A549 treated with ZK216348 at 1 μM for 4 hours (cell line): ENCODE results near the gene DPAGT1. TPM values are rescaled to one million over a fixed set of nuclear protein-coding genes. Genes with fewer than 3 reads are reported as not detected.

Experiments used
- total RNA-seq: library from RNA; stranded (reverse); fragments of 200-300 nt; extraction: Qiagen RNA extraction; gene quantifications from 5 replicates; pipeline ENCODE4 v1.2.3, GENCODE V29; 2022; ENCODE audit warnings: low read depth

DPAGT1 gene
- 37.5 to 45.6 TPM (median 44.9 TPM) in 5 replicates for total RNA-seq

GRCh38 chr11:119101759-119102423 is at the start of gene DPAGT1:
DPAGT1 (minus strand) TSS chr11:119101853; CDS start chr11:119101655, 198 bp downstream.

GRCh38 chr11:119149018-119149785 is 47.5 kb upstream of the DPAGT1 start, which contains the start of gene ABCG4:
ABCG4 (plus strand) TSS chr11:119149052; CDS start chr11:119149966, 914 bp downstream.

GRCh38 chr11:119121008-119121810 is 19.6 kb upstream of the DPAGT1 start, which contains the start of gene HINFP:
HINFP (plus strand) TSS chr11:119121580; CDS start chr11:119126945, 5,365 bp downstream.

GRCh38 chr11:119106564-119107537 is 5.2 kb upstream of the DPAGT1 start, which contains the start of gene C2CD2L:
C2CD2L (plus strand) TSS chr11:119107344; CDS start chr11:119107742, 398 bp downstream.

GRCh38 chr11:119084663-119085436 is 16.8 kb downstream of the DPAGT1 start, which contains the start of gene HMBS:
HMBS (plus strand) TSS chr11:119084881; CDS start chr11:119085034, 153 bp downstream.

GRCh38 chr11:119067371-119068222 is 34.1 kb downstream of the DPAGT1 start, which contains the start of gene VPS11:
VPS11 (plus strand) TSS chr11:119067818; CDS start chr11:119067824, 6 bp downstream.

GRCh38 chr11:119057000-119057769 is 44.5 kb downstream of the DPAGT1 start, which contains the start of gene HYOU1:
HYOU1 (minus strand) TSS chr11:119057205; CDS start chr11:119056160, 1,045 bp downstream.

Other genes starting within 250 kb of the DPAGT1 start
- gene CXCR5, start 218.0 kb downstream of the DPAGT1 start, total RNA-seq, result 0.02 to 0.15 TPM (median 0.09 TPM) in 5 replicates
- gene BCL9L, start 175.9 kb downstream of the DPAGT1 start, total RNA-seq, result 63.1 to 252 TPM (median 184 TPM) in 5 replicates
- gene UPK2, start 145.6 kb downstream of the DPAGT1 start, total RNA-seq, result 0.37 to 1.5 TPM (median 0.67 TPM) in 5 replicates
- not detected in 5 replicates for gene FOXR1, start 130.1 kb downstream of the DPAGT1 start, total RNA-seq
- 11.1 to 20.6 TPM (median 13.1 TPM) in 5 replicates for gene CENATAC, start 103.7 kb downstream of the DPAGT1 start, total RNA-seq
- gene RPS25, start 83.5 kb downstream of the DPAGT1 start, total RNA-seq, result 691 to 1,512 TPM (median 820 TPM) in 5 replicates
- 50.7 to 64.1 TPM (median 59.1 TPM) in 5 replicates for gene TRAPPC4, start 83.1 kb downstream of the DPAGT1 start, total RNA-seq
- gene SLC37A4, start 71.0 kb downstream of the DPAGT1 start, total RNA-seq, result 7.9 to 11.6 TPM (median 10.8 TPM) in 5 replicates
- gene HYOU1, start 44.6 kb downstream of the DPAGT1 start, total RNA-seq, result 34.1 to 54.5 TPM (median 50.5 TPM) in 5 replicates
- gene VPS11, start 34.0 kb downstream of the DPAGT1 start, total RNA-seq, result 9.8 to 15.1 TPM (median 13.4 TPM) in 5 replicates
- 40.5 to 49.7 TPM (median 47.6 TPM) in 5 replicates for gene HMBS, start 17.0 kb downstream of the DPAGT1 start, total RNA-seq
- gene C2CD2L, start 5.5 kb upstream of the DPAGT1 start, total RNA-seq, result 3.6 to 6.6 TPM (median 6.5 TPM) in 5 replicates
- 7.5 to 11.2 TPM (median 9.5 TPM) in 5 replicates for gene HINFP, start 19.7 kb upstream of the DPAGT1 start, total RNA-seq
- gene ABCG4, start 47.2 kb upstream of the DPAGT1 start, total RNA-seq, result 0.11 to 0.45 TPM (median 0.33 TPM) in 5 replicates
- 5.9 to 12.5 TPM (median 10.7 TPM) in 5 replicates for gene NLRX1, start 66.9 kb upstream of the DPAGT1 start, total RNA-seq
- 0.15 to 0.16 TPM in 2 of 5 replicates, not detected in the others for gene NHERF4, start 83.6 kb upstream of the DPAGT1 start, total RNA-seq
- 5.1 to 10.3 TPM (median 8.4 TPM) in 5 replicates for gene CBL, start 104.5 kb upstream of the DPAGT1 start, total RNA-seq
- 7.2 to 12.6 TPM (median 11.3 TPM) in 5 replicates for gene MCAM, start 215.3 kb upstream of the DPAGT1 start, total RNA-seq
- 24.5 to 40.8 TPM (median 39.0 TPM) in 5 replicates for gene RNF26, start 232.7 kb upstream of the DPAGT1 start, total RNA-seq
- not detected in 5 replicates for gene C1QTNF5, start 239.0 kb upstream of the DPAGT1 start, total RNA-seq
- gene MFRP, start 244.9 kb upstream of the DPAGT1 start, total RNA-seq, result not detected in 5 replicates